ENCODE results near the gene AK8.

Gene AK8

GRCh38 chr9:132896906-132897305 is 18.8 kb upstream of the AK8 start:
- no peak overlapping the region for H3K27ac Mint-ChIP-seq
- H3K36me3 Mint-ChIP-seq (ENCODE audit: low read depth), result peaks cover 43% of the 10 kb centered on the region

GRCh38 chr9:132896264-132896663 is 18.2 kb upstream of the AK8 start:
- Mint-ChIP-seq H3K27ac (no peak overlapping the region), H3K27me3 (no peaks in the 10 kb centered on the region), H3K9me3 (no peaks in the 10 kb centered on the region), H3K4me1 (ENCODE audit: low read depth) (peaks cover 4% of the 10 kb centered on the region), H3K4me3 (no peak overlapping the region), H3K36me3 (ENCODE audit: low read depth) (peaks cover 39% of the 10 kb centered on the region)

More at GRCh38 chr9:132896906-132897305, 18.8 kb upstream of the AK8 start:
- peaks cover 11% of the 10 kb centered on the region for H3K4me1 Mint-ChIP-seq (ENCODE audit: low read depth)
- no peaks in the 10 kb centered on the region for H3K27me3 Mint-ChIP-seq
- no peak overlapping the region for H3K4me3 Mint-ChIP-seq
- H3K9me3 Mint-ChIP-seq, result no peaks in the 10 kb centered on the region

- H3K4me3 Mint-ChIP-seq, result no peak overlapping the region
- H3K9me3 Mint-ChIP-seq, result no peaks in the 10 kb centered on the region
- H3K36me3 Mint-ChIP-seq (ENCODE audit: low read depth), result peaks cover 27% of the 10 kb centered on the region
- H3K27ac Mint-ChIP-seq, result no peak overlapping the region
- H3K27me3 Mint-ChIP-seq, result no peaks in the 10 kb centered on the region
- no peaks in the 10 kb centered on the region for H3K4me1 Mint-ChIP-seq (ENCODE audit: low read depth)
Observed at GRCh38 chr9:132894862-132895835, 17.1 kb upstream of the AK8 start.

DNA sequence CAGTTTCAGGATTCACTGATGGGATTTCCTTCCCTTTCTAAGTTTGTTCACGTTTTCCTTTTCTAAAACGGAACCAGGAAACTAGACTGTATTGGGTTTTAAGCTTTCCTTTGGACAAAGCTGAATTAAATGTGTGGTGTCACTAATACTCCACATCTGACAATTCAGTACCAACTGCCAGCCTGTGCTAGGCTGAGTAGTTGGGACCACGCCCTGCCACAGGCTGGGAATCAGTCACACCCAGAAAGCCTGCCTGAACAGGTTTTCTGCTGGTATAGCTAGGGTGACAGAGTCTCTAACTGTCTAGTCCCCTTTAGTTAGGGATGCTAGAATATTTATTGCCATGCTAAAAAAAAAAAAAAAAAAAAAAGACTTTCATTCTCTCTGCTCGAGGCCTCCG is 16.3 kb upstream of the AK8 start:
- Mint-ChIP-seq H3K27me3 (no peaks in the 10 kb centered on the region), H3K9me3 (no peaks in the 10 kb centered on the region), H3K4me1 (ENCODE audit: low read depth) (no peaks in the 10 kb centered on the region), H3K27ac (no peak overlapping the region), H3K36me3 (ENCODE audit: low read depth) (peaks cover 23% of the 10 kb centered on the region), H3K4me3 (no peak overlapping the region)

DNA sequence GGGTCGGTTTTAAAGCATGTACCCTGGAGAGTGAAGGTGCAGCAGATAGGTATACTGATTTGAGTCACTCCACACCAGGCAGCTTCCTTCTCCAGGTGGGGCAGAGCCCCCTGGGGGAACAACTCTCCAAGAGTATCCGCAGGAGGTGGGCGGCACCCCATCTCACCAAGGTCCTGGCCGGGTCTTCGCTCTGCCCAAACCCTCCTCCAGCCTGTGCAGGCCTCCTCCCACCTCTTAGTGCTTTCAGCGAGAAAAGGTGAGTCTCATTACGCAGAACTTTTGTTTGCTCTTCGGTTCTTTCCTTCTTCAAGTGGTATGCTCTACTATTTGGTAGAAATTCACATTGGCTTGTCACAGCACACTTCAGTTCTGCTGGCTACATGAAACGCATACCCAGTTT is 14.3 kb upstream of the AK8 start:
- H3K36me3 Mint-ChIP-seq (ENCODE audit: low read depth), result peaks cover 15% of the 10 kb centered on the region
- peaks cover 9% of the 10 kb centered on the region for H3K4me1 Mint-ChIP-seq (ENCODE audit: low read depth)
- no peak overlapping the region for H3K27ac Mint-ChIP-seq
- no peaks in the 10 kb centered on the region for H3K9me3 Mint-ChIP-seq
- H3K4me3 Mint-ChIP-seq, result no peak overlapping the region
- no peaks in the 10 kb centered on the region for H3K27me3 Mint-ChIP-seq

- no peak overlapping the region for H3K27ac Mint-ChIP-seq
- no peaks in the 10 kb centered on the region for H3K36me3 Mint-ChIP-seq (ENCODE audit: low read depth)
- H3K4me3 Mint-ChIP-seq, result no peak overlapping the region
- H3K27me3 Mint-ChIP-seq, result no peaks in the 10 kb centered on the region
- no peaks in the 10 kb centered on the region for H3K9me3 Mint-ChIP-seq
- H3K4me1 Mint-ChIP-seq (ENCODE audit: low read depth), result peaks cover 18% of the 10 kb centered on the region
Observed at GRCh38 chr9:132888151-132888550, 10.1 kb upstream of the AK8 start.

DNA sequence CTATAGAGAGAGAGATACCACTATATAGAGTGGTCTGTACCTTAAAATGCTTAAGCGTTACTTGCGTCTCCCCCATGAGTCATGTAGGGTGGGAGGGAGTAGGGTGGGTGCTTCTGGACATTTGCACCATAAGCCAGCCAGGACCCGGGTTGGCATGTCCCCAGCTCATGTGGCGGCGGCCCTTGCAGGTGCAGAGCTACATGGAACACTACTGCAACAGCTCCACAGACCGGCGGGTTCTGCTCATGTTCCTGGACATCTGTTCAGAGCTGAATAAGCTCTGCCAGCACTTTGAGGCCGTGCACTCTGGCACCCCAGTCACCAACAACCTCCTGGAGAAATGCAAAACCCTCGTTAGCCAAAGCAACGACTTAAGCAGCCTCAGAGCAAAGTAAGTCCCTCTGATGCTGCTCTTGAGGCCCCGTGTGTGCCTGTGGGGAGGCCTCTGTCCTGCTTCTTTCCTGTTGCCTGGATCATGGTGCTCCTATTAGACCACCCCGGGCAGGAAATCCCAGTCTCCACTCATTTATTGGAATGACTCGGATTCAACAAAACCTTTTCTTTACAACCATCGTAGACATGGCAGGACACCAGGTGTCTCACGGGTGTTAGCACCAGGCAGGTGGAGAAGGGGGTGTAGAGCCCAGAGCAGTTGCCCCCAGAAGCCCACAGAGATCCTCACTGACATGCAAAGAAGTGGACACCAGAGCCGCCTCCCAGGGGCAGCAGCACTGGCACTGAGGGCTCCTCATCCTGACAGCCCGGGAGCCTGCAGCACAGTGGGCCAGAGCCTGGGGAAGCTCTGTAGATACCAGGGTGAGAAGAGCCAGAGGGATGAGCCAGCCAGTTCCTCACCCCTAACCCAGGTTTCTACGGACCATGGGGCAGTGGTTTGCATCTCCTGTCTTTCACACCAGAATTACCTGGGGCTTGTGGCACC is 9.4 kb upstream of the AK8 start:
- no peaks in the 10 kb centered on the region for H3K36me3 Mint-ChIP-seq (ENCODE audit: low read depth)
- H3K27ac Mint-ChIP-seq, result no peak overlapping the region
- H3K4me3 Mint-ChIP-seq, result no peak overlapping the region
- H3K27me3 Mint-ChIP-seq, result no peaks in the 10 kb centered on the region
- H3K4me1 Mint-ChIP-seq (ENCODE audit: low read depth), result peaks cover 23% of the 10 kb centered on the region
- H3K9me3 Mint-ChIP-seq, result no peaks in the 10 kb centered on the region

- H3K36me3 Mint-ChIP-seq (ENCODE audit: low read depth), result no peaks in the 10 kb centered on the region
- no peak overlapping the region for H3K4me3 Mint-ChIP-seq
- peaks cover 23% of the 10 kb centered on the region for H3K4me1 Mint-ChIP-seq (ENCODE audit: low read depth)
- H3K9me3 Mint-ChIP-seq, result no peaks in the 10 kb centered on the region
- no peak overlapping the region for H3K27ac Mint-ChIP-seq
- no peaks in the 10 kb centered on the region for H3K27me3 Mint-ChIP-seq
Observed at GRCh38 chr9:132886334-132886725, 8.2 kb upstream of the AK8 start.

DNA sequence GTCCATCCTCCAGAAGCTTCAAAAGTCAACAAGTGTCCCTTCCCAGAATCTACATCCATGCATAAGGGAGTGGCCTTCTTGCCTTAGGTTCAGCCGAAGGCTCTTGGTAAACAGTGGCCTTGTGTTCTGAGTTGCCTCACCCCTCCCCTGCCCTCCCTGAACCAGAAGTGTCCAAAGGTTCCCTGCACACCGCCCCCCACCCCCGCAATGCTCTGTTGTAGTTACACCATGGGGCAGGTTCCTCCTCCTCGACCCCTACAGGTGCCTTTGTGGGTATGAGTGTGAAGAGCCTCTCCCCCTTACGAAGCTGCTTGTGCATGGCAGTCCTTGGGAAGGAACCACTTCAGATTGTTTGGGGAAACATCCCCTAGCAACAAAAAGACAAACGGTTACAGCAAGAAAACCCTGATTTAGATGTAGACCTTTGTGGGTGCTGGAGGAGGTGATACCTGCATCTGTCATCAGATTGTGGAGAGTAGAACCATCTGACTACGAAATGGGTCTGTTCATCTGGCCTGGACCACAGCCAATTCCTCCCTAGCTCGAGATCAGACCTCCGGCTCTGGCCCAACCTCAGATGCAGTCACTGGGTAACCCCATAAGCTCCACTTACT is 7.7 kb upstream of the AK8 start:
- Mint-ChIP-seq H3K4me3 (no peak overlapping the region), H3K36me3 (ENCODE audit: low read depth) (no peaks in the 10 kb centered on the region), H3K27me3 (no peaks in the 10 kb centered on the region), H3K9me3 (no peaks in the 10 kb centered on the region), H3K4me1 (ENCODE audit: low read depth) (peaks cover 23% of the 10 kb centered on the region), H3K27ac (no peak overlapping the region)

GRCh38 chr9:132883349-132884294 is 5.5 kb upstream of the AK8 start:
- Mint-ChIP-seq H3K36me3 (ENCODE audit: low read depth) (no peaks in the 10 kb centered on the region), H3K27me3 (no peaks in the 10 kb centered on the region), H3K4me3 (no peak overlapping the region), H3K4me1 (ENCODE audit: low read depth) (peaks cover 31% of the 10 kb centered on the region), H3K9me3 (no peaks in the 10 kb centered on the region), H3K27ac (no peak overlapping the region)

DNA sequence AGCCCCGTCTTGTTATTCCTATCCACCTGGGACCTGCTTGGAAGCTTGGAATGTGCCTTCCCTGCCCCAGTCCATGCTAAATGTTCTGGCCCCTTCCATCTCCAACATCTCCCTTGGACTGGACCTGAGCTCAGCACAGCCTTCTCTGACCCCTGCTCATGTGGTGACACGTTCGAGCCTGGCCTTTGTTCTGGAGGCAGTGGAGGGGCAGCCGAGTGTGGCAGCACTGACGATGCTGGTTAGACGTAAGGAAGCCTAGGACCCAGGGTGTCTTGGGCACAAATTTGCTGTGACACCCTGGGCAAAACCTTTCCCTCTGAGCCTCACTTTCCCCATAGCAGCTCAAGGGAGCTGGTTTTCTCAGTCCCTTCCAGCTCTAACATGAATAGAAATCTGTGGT is 4.5 kb upstream of the AK8 start:
- no peaks in the 10 kb centered on the region for H3K27me3 Mint-ChIP-seq
- no peaks in the 10 kb centered on the region for H3K9me3 Mint-ChIP-seq
- no peak overlapping the region for H3K4me3 Mint-ChIP-seq
- peak overlapping the region; percentile 40 for H3K27ac Mint-ChIP-seq
- H3K4me1 Mint-ChIP-seq (ENCODE audit: low read depth), result peaks cover 26% of the 10 kb centered on the region
- no peaks in the 10 kb centered on the region for H3K36me3 Mint-ChIP-seq (ENCODE audit: low read depth)

- Mint-ChIP-seq H3K9me3 (no peaks in the 10 kb centered on the region), H3K4me1 (ENCODE audit: low read depth) (peaks cover 29% of the 10 kb centered on the region), H3K27me3 (no peaks in the 10 kb centered on the region), H3K4me3 (no peak overlapping the region), H3K27ac (no peak overlapping the region), H3K36me3 (ENCODE audit: low read depth) (no peaks in the 10 kb centered on the region)
Observed at GRCh38 chr9:132881826-132882225, 3.7 kb upstream of the AK8 start.

DNA sequence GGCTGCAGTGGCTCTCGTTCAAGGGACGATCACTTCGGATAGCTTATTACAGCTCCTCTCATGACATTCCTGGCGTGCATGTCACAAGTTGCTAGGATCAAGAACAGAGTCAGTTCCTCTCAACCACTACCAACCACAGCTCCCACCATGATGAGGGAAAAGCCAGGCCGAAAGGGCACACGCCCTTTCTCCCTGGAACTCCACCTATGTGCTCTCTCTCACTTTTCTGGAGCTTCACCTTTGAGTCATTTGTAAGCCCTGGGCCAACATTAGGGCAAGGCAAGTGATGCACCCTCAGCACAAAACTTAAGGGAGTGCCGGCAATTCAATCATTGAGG is 2.2 kb upstream of the AK8 start:
- H3K36me3 Mint-ChIP-seq (ENCODE audit: low read depth), result no peaks in the 10 kb centered on the region
- H3K9me3 Mint-ChIP-seq, result no peaks in the 10 kb centered on the region
- H3K4me1 Mint-ChIP-seq (ENCODE audit: low read depth), result peaks cover 21% of the 10 kb centered on the region
- peak overlapping the region; percentile 10 for H3K27ac Mint-ChIP-seq
- no peaks in the 10 kb centered on the region for H3K27me3 Mint-ChIP-seq
- H3K4me3 Mint-ChIP-seq, result no peak overlapping the region
